Fibroblast of skin of right quadriceps (primary cell): ENCODE results near the gene PPP1R13B.
"Not testable (repeated sequence)": the region's sequence is repeated elsewhere in the genome, so short reads cannot be mapped to it uniquely, and the experiment has no call there.

Experiments used
- DNase-seq: peaks from one replicate; pipeline ENCODE4 v3.0.0-alpha.2; 2013

The PPP1R13B gene

GRCh38 chr14:103858063-103858781 is 10.8 kb upstream of the PPP1R13B start:
- DNase-seq = no peak

GRCh38 chr14:103857256-103857655 is 9.9 kb upstream of the PPP1R13B start:
- no peak for DNase-seq

GRCh38 chr14:103856607-103857006 is 9.2 kb upstream of the PPP1R13B start:
- DNase-seq = no peak

GRCh38 chr14:103856105-103856504 is 8.7 kb upstream of the PPP1R13B start:
- no peak for DNase-seq

GRCh38 chr14:103855734-103856095 is 8.3 kb upstream of the PPP1R13B start:
- DNase-seq = no peak

GRCh38 chr14:103854822-103855733 is 7.7 kb upstream of the PPP1R13B start:
- no peak for DNase-seq

GRCh38 chr14:103854017-103854808 is 6.8 kb upstream of the PPP1R13B start:
- DNase-seq = no peak

- no peak for DNase-seq
These were observed 1.9 kb upstream of the PPP1R13B start for GRCh38 chr14:103849151-103849886.

GRCh38 chr14:103848175-103849077 is 1.1 kb upstream of the PPP1R13B start:
- DNase-seq = no peak

GRCh38 chr14:103846543-103847450 is 578 bp downstream of the PPP1R13B start:
- DNase-seq = peak; percentile 17

GRCh38 chr14:103846097-103846496 is 1.3 kb downstream of the PPP1R13B start:
- DNase-seq = no peak

- DNase-seq = no peak
These were observed 2.0 kb downstream of the PPP1R13B start for GRCh38 chr14:103845327-103845726.

- not testable (repeated sequence) for DNase-seq
These were observed 6.1 kb downstream of the PPP1R13B start for GRCh38 chr14:103841265-103841664.

- peak; percentile 10 for DNase-seq
These were observed 7.4 kb downstream of the PPP1R13B start for GRCh38 chr14:103840014-103840413.

- DNase-seq = no peak
These were observed 7.8 kb downstream of the PPP1R13B start for GRCh38 chr14:103839579-103839978.

GRCh38 chr14:103838117-103838516 is 9.3 kb downstream of the PPP1R13B start:
- DNase-seq = no peak

GRCh38 chr14:103836976-103837725 is 10.2 kb downstream of the PPP1R13B start:
- no peak for DNase-seq

GRCh38 chr14:103834956-103835355 is 12.4 kb downstream of the PPP1R13B start:
- DNase-seq = no peak

- no peak for DNase-seq
These were observed 13.7 kb downstream of the PPP1R13B start for GRCh38 chr14:103833711-103834110.

GRCh38 chr14:103832046-103832445 is 15.3 kb downstream of the PPP1R13B start:
- no peak for DNase-seq
